K562 (cell line): ENCODE data around the gene PYCR2. TPM values are rescaled to one million over a fixed set of nuclear protein-coding genes. Genes with fewer than 3 reads are reported as not detected.

Experiments
- BRD9 ChIP-seq: fragments of 450-650 bp; IDR thresholded peaks from 2 replicates; pipeline ENCODE4 v1.6.1; 2018; ENCODE audit warnings: low read depth; ENCODE audit not compliant: partially characterized antibody
- C11orf30 ChIP-seq: fragments of 450-650 bp; IDR thresholded peaks from 2 replicates; pipeline ENCODE4 v1.6.1; 2016; ENCODE audit warnings: low read depth, mild to moderate bottlenecking
- CEBPG ChIP-seq, 3 experiments: fragments of 200-800 bp in 1 of 3; sonication (Bioruptor generic) in 1 of 3; sonication (generic) in 1 of 3; formaldehyde crosslinking in 1 of 3; IDR thresholded peaks in 2 of 3; conservative IDR thresholded peaks in 1 of 3; 2 replicates each; pipeline versions ENCODE4 v1.6.1 to v1.8.0; 2016 to 2022; ENCODE audit warnings: missing compliant biosample characterization in 2 of 3, missing genetic modification characterization in 2 of 3, mild to moderate bottlenecking in 1 of 3, missing genetic modification reagents in 1 of 3
- COPS2 ChIP-seq: fragments of 450-650 bp; conservative IDR thresholded peaks from 2 replicates; pipeline ENCODE4 v1.6.1; 2016; ENCODE audit warnings: mild to moderate bottlenecking, moderate library complexity
- EZH2 ChIP-seq: IDR thresholded peaks from 2 replicates; pipeline ENCODE4 v1.6.1; 2012; ENCODE audit warnings: low read depth, mild to moderate bottlenecking, inconsistent platforms, low read length, borderline replicate concordance
- FIP1L1 ChIP-seq: fragments of 200-400 bp; formaldehyde crosslinking; IDR thresholded peaks from 2 replicates; pipeline ENCODE4 v1.6.1; 2018; ENCODE audit warnings: mild to moderate bottlenecking, low read depth, low read length; ENCODE audit not compliant: poor library complexity, severe bottlenecking
- FOXA1 ChIP-seq: fragments of 450-650 bp; IDR thresholded peaks from 2 replicates; pipeline ENCODE4 v1.6.1; 2016; ENCODE audit warnings: mild to moderate bottlenecking, borderline replicate concordance
- FOXM1 ChIP-seq, 2 experiments: fragments of 450-650 bp in 1 of 2; sonication (generic) in 1 of 2; formaldehyde crosslinking in 1 of 2; IDR thresholded peaks; 2 replicates each; pipeline versions ENCODE4 v1.6.1 to v1.9.0; 2017 to 2022; ENCODE audit warnings: low read depth in 2 of 2, mild to moderate bottlenecking in 2 of 2, missing genetic modification reagents in 1 of 2, moderate library complexity in 1 of 2
- HLTF ChIP-seq: fragments of 450-650 bp; IDR thresholded peaks from 2 replicates; pipeline ENCODE4 v1.6.1; 2016
- HOXB6 ChIP-seq: fragments of 250-450 bp; sonication (Bioruptor Pico); IDR thresholded peaks from 2 replicates; pipeline ENCODE4 v1.5.1; 2022; ENCODE audit warnings: mild to moderate bottlenecking, borderline replicate concordance
- KLF16 ChIP-seq: IDR thresholded peaks from 2 replicates; pipeline ENCODE4 v1.6.1; 2016; ENCODE audit warnings: antibody characterized with exemption
- MTA3 ChIP-seq: fragments of 450-650 bp; formaldehyde crosslinking; IDR thresholded peaks from 2 replicates; pipeline ENCODE4 v1.6.1; 2017; ENCODE audit warnings: mild to moderate bottlenecking, borderline replicate concordance
- MYBL2 ChIP-seq, 2 experiments: fragments of 450-650 bp in 1 of 2; sonication (generic) in 1 of 2; formaldehyde crosslinking in 1 of 2; IDR thresholded peaks; 2 replicates each; pipeline versions ENCODE4 v1.6.1 to v1.8.1; 2017 to 2022; ENCODE audit warnings: borderline replicate concordance in 1 of 2, inconsistent platforms in 1 of 2, low read depth in 1 of 2, mild to moderate bottlenecking in 1 of 2, missing genetic modification reagents in 1 of 2, moderate library complexity in 1 of 2
- RB1 ChIP-seq: fragments of 450-650 bp; IDR thresholded peaks from 2 replicates; pipeline ENCODE4 v1.6.1; 2017; ENCODE audit warnings: low read depth, mild to moderate bottlenecking
- TFAM ChIP-seq: fragments of 250-450 bp; sonication (Bioruptor Pico); conservative IDR thresholded peaks from 2 replicates; pipeline ENCODE4 v1.5.0; 2021; ENCODE audit warnings: mild to moderate bottlenecking, moderate library complexity
- ZBTB7A ChIP-seq: IDR thresholded peaks from 2 replicates; pipeline ENCODE4 v1.6.1; 2011; ENCODE audit warnings: low read depth, mild to moderate bottlenecking, low read length, moderate library complexity, borderline replicate concordance; ENCODE audit not compliant: control insufficient read depth
- ZFX ChIP-seq: sonication (generic); formaldehyde crosslinking; IDR thresholded peaks from 2 replicates; pipeline ENCODE4 v1.8.0; 2022; ENCODE audit warnings: mild to moderate bottlenecking, missing genetic modification reagents, moderate library complexity
- ZNF124 ChIP-seq: sonication (generic); formaldehyde crosslinking; IDR thresholded peaks from 2 replicates; pipeline ENCODE4 v1.8.1; 2022; ENCODE audit warnings: missing genetic modification reagents
- polyA plus RNA-seq, 8 experiments: library from polyadenylated mRNA; depleted of rRNA in 4 of 8; stranded (reverse) in 5 of 8; unstranded in 3 of 8; fragments of >200 nt; fragmentation: Nextera tagmentation in 2 of 8; fragmentation: Illumina TruSeq in 1 of 8; extraction: Ambion mirVana in 2 of 8; extraction: Trizol in 1 of 8; gene quantifications; 2 replicates each; pipeline versions ENCODE4 v1.2.1 to v1.2.3, GENCODE V29; 2011 to 2014; ENCODE audit warnings: inconsistent platforms in 1 of 8, missing spikeins in 1 of 8
- total RNA-seq, 7 experiments: library from RNA; depleted of rRNA in 6 of 7; stranded (reverse); fragments of >200 nt in 6 of 7; fragmentation: Illumina TruSeq in 2 of 7; extraction: Trizol in 2 of 7; gene quantifications; 2 replicates each; pipeline versions ENCODE4 v1.2.1 to v1.2.3, GENCODE V29; 2011 to 2021; ENCODE audit warnings: low replicate concordance in 1 of 7
- TF ChIP-seq, protein P1 (sequence below): sonication (generic); formaldehyde crosslinking; IDR thresholded peaks from 2 replicates; pipeline ENCODE4 v1.8.1; 2023; ENCODE audit warnings: mild to moderate bottlenecking, missing genetic modification reagents
- TF ChIP-seq, protein P2 (sequence below): IDR thresholded peaks from 2 replicates; pipeline ENCODE4 v1.6.1; 2011; ENCODE audit warnings: borderline replicate concordance, low read depth, mild to moderate bottlenecking, moderate library complexity, low read length; ENCODE audit not compliant: insufficient read depth, poor library complexity, severe bottlenecking
- TF ChIP-seq, protein P3 (sequence below): sonication (generic); formaldehyde crosslinking; IDR thresholded peaks from 2 replicates; pipeline ENCODE4 v1.8.0; 2022; ENCODE audit warnings: missing genetic modification reagents, mild to moderate bottlenecking, moderate library complexity, borderline replicate concordance

Gene PYCR2
- total and polyA plus RNA-seq, 9 of the 15 experiments (the other 6 are each of a cell fraction or from before 2014, with no cell fraction given): 5.5 to 219 (median 127) TPM

DNA sequence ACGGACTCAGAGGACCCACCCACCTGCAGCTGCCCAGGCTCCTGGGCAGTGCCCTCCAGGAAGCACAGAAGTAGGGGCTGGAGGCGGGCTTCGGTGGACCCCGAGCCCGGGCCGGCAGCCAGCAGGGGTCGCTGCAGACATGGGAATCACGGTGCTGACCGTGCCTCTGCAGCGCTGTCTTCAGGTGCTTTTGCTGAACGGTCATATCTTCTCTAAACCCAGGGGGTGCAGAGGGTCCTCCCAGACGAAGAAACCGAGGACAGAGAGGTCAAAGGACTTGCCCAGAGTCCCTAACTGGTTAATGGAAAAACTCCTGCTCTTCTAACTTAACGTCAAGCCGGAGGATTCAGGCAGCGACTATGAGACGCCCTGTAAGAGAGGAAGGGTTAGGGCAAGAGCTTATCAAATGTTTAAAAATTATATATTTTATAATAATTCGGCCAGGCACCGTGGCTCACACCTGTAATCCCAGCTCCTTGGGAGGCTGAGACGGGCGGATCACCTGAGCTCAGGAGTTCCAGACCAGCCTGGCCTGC is 38.5 kb upstream of the PYCR2 start (continued):
- TF ChIP-seq FOXM1 (IDR thresholded peaks at IDR 0.05; ENCODE audit: low read depth) (no peak), FOXM1 (CRISPR knock-in tag; IDR thresholded peaks at IDR 0.05; ENCODE audit: low read depth) (no peak), MTA3 (peak; percentile 84; the same call in 1 of the 2 replicates), RB1 (peak; percentile 97), C11orf30 (peak; percentile 11; the same call in 1 of the 2 replicates), MYBL2 (IDR thresholded peaks at IDR 0.05; ENCODE audit: low read depth) (no peak), MYBL2 (CRISPR knock-in tag; IDR thresholded peaks at IDR 0.05; ENCODE audit: borderline replicate concordance) (no peak), HLTF (no peak), TFAM (CRISPR knock-in tag) (no peak), ZFX (CRISPR knock-in tag) (no peak; the same call in 1 of the 2 replicates), BRD9 (no peak), FOXA1 (no peak), CEBPG (CRISPR knock-in tag; IDR thresholded peaks at IDR 0.05) (no peak), CEBPG (tag; conservative IDR thresholded peaks at IDR 0.05 in 1 of 2, IDR thresholded peaks at IDR 0.05 in 1 of 2) (no peak), KLF16 (peak; percentile 55; the same call in 1 of the 2 replicates), ZBTB7A (peak; percentile 95), FIP1L1 (no peak), ZNF124 (CRISPR knock-in tag) (no peak), COPS2 (no peak), EZH2 (no peak), HOXB6 (CRISPR knock-in tag) (no peak)
- TF ChIP-seq, protein P1, sequence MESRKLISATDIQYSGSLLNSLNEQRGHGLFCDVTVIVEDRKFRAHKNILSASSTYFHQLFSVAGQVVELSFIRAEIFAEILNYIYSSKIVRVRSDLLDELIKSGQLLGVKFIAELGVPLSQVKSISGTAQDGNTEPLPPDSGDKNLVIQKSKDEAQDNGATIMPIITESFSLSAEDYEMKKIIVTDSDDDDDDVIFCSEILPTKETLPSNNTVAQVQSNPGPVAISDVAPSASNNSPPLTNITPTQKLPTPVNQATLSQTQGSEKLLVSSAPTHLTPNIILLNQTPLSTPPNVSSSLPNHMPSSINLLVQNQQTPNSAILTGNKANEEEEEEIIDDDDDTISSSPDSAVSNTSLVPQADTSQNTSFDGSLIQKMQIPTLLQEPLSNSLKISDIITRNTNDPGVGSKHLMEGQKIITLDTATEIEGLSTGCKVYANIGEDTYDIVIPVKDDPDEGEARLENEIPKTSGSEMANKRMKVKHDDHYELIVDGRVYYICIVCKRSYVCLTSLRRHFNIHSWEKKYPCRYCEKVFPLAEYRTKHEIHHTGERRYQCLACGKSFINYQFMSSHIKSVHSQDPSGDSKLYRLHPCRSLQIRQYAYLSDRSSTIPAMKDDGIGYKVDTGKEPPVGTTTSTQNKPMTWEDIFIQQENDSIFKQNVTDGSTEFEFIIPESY (CRISPR knock-in tag): 0 out of 2 replicates have a peak, but pooled peaks have one; percentile 17
- TF ChIP-seq, protein P2, sequence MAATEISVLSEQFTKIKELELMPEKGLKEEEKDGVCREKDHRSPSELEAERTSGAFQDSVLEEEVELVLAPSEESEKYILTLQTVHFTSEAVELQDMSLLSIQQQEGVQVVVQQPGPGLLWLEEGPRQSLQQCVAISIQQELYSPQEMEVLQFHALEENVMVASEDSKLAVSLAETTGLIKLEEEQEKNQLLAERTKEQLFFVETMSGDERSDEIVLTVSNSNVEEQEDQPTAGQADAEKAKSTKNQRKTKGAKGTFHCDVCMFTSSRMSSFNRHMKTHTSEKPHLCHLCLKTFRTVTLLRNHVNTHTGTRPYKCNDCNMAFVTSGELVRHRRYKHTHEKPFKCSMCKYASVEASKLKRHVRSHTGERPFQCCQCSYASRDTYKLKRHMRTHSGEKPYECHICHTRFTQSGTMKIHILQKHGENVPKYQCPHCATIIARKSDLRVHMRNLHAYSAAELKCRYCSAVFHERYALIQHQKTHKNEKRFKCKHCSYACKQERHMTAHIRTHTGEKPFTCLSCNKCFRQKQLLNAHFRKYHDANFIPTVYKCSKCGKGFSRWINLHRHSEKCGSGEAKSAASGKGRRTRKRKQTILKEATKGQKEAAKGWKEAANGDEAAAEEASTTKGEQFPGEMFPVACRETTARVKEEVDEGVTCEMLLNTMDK: peak; percentile 60
- TF ChIP-seq, protein P3, sequence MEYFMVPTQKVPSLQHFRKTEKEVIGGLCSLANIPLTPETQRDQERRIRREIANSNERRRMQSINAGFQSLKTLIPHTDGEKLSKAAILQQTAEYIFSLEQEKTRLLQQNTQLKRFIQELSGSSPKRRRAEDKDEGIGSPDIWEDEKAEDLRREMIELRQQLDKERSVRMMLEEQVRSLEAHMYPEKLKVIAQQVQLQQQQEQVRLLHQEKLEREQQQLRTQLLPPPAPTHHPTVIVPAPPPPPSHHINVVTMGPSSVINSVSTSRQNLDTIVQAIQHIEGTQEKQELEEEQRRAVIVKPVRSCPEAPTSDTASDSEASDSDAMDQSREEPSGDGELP (CRISPR knock-in tag): peak; percentile 41; the same call in 1 of the 2 replicates
